Fibroblast of mammary gland (primary cell): Measurements from ENCODE around the gene DDX31.

ENCODE experiments used
- DNase-seq: peaks from one replicate; pipeline ENCODE4 v3.0.0-alpha.2; 2010; ENCODE audit warnings: low read depth
- H3K4me3 ChIP-seq: 2 replicates; pipeline ENCODE4 v1.5.1; 2011; ENCODE audit warnings: low read depth, mild to moderate bottlenecking, low read length, moderate library complexity; ENCODE audit not compliant: control insufficient read depth
- CTCF ChIP-seq: conservative IDR thresholded peaks from 2 replicates; pipeline ENCODE4 v1.5.1; 2011; ENCODE audit warnings: low read depth, low read length, inconsistent platforms; ENCODE audit not compliant: control insufficient read depth, insufficient read depth

DDX31 gene

GRCh38 chr9:132694144-132694543 lies 24.4 kb upstream of the DDX31 start:
- peak; percentile 50 for DNase-seq
- TF ChIP-seq CTCF = peak; percentile 25
- no peak overlapping the region for H3K4me3 ChIP-seq

- DNase-seq = no peak
- H3K4me3 ChIP-seq = no peak overlapping the region
- no peak for TF ChIP-seq CTCF
These were observed 20.9 kb upstream of the DDX31 start for GRCh38 chr9:132690696-132691095.

DNA sequence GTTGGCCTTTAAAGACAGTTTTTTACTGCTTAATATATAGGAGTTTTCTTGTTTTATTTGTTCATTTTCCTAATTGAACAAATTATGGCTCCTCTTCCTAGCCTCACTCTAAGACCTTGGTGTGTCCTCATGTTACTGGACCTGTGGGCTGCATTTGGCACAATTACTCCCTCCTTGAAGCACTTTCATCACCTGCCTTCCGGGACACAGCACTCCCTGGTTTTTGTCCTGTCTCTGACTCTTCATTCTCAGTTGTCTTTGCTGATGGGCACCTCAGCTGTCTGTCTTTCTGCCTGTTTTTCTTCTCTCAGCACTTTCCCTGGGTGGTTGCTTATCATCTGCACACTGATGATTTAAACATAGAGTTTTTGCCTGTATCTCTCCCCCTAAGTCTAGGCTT lies 14.1 kb upstream of the DDX31 start:
- DNase-seq = no peak
- no peak for TF ChIP-seq CTCF
- H3K4me3 ChIP-seq = no peak overlapping the region

- H3K4me3 ChIP-seq = no peak overlapping the region
- TF ChIP-seq CTCF = no peak
- DNase-seq = no peak
These were observed 11.8 kb upstream of the DDX31 start for GRCh38 chr9:132681561-132681960.

- no peak overlapping the region for H3K4me3 ChIP-seq
- no peak for DNase-seq
- TF ChIP-seq CTCF = no peak
These were observed 10.3 kb upstream of the DDX31 start for GRCh38 chr9:132679946-132680625.

- no peak overlapping the region for H3K4me3 ChIP-seq
- no peak for DNase-seq
- TF ChIP-seq CTCF = no peak
These were observed 8.2 kb upstream of the DDX31 start for GRCh38 chr9:132677976-132678375.

GRCh38 chr9:132674485-132674884 lies 4.7 kb upstream of the DDX31 start:
- DNase-seq = no peak
- H3K4me3 ChIP-seq = no peak overlapping the region
- TF ChIP-seq CTCF = no peak
